Activated T-cell treated with anti-CD3 and anti-CD28 coated beads for 48 hours (primary cell): ENCODE measurements around the gene RPL23.
A peak's percentile ranks its signal among the peaks of the same experiment; 100 is the strongest.

Source experiments
- DNase-seq: peaks from one replicate; pipeline ENCODE4 v3.0.0-alpha.2; 2020; ENCODE audit warnings: low read depth

RPL23 gene

GRCh38 chr17:38883592-38884526 lies 30.3 kb upstream of the RPL23 start:
- DNase-seq: no peak

GRCh38 chr17:38882870-38883269 lies 29.3 kb upstream of the RPL23 start:
- no peak for DNase-seq

DNA sequence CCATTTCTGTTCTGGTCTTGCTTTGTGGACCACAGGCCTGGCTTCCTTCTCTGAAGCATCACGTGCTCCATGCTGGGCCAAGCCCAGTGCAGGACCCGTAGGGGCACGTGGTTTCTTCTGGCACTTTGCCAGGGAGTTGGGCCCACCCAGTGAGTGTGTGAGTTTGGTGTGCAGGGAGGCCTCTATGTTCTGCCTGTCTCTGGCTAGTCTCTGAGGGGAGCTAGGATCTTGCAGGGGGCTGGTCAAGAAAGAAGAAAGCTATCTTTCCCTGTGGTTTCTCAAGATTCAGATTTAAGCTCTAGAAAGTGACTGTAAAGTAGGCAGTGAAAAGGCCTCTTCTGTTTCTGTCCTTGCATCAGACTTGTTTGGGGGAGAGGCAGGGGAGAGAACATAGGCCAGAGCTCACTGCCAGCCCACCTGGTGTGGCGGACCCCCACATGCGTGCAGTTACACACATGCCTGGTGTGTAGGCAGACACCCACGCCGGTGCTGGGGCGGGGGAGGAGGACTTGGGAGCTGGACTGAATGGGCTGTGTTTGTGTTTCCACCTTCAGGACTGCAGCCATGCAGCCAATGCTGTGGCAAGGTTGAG lies 28.2 kb upstream of the RPL23 start:
- DNase-seq: peak; percentile 42

- no peak for DNase-seq
Measured at GRCh38 chr17:38879878-38880665, 26.6 kb upstream of the RPL23 start.

DNA sequence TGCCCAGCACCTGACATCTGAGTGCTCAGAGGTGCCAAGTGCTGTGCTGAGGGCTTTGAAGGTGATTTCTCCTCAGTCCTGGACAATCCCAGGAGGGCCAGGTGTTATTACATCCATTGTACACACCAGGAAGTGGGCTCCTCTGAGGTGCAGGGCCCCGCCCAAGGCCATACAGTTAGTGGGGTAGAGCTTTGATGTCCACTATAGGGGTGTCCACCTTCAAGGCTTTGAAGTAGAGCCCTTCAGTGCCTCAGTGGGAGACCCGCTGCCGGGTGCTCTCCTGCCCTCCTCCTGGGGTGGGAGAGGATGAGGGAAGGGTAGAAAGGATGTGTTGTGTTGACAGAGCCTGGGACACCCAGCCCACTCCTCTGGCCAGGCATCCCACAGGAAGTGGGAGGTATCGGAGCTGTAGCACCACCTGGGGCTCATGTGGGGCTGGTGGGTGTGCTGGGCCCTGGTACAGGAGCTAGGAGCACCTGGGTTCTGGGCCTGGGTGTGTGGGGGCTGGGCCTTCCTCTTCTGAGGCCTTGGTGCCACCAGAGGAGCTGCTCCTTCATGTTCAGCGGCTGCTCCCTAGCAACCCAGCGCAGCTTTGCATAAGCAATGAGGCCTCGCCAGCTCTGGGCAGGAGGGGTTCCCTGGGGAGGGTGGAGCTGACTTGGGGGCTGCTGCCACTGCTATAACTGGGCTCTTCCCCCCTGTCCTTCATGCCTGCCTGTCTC lies 23.8 kb upstream of the RPL23 start:
- no peak for DNase-seq

DNA sequence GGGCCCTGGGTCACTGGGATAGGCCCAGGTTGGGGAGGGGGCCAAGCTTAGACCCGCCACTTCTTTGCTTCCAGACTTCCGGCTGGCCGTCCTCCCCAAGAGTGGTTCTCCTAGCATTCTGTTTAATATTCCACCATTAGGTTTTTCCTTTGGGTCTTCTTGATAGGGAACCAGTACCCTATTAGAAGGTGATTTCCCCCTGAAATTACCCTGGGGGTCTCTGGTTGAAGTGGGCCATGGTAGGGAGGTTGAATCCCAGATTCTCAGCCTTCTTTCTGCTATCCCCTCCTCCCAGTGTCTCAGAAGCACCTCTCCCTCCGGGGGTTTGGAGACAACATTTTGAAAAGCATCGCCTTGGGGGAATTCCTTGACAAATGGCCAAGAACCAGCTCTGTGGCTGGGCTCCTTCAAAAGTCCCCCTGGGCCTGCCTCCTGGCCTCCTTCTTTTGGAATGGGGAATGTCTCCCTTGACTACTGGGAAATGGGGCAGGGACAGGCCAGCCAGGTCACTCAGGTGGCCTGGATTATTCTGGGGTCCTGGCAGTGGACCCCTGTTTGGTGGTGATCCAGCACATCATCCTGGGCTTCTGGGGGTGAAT lies 22.1 kb upstream of the RPL23 start:
- no peak for DNase-seq

GRCh38 chr17:38874505-38875400 lies 21.2 kb upstream of the RPL23 start:
- DNase-seq: no peak

DNA sequence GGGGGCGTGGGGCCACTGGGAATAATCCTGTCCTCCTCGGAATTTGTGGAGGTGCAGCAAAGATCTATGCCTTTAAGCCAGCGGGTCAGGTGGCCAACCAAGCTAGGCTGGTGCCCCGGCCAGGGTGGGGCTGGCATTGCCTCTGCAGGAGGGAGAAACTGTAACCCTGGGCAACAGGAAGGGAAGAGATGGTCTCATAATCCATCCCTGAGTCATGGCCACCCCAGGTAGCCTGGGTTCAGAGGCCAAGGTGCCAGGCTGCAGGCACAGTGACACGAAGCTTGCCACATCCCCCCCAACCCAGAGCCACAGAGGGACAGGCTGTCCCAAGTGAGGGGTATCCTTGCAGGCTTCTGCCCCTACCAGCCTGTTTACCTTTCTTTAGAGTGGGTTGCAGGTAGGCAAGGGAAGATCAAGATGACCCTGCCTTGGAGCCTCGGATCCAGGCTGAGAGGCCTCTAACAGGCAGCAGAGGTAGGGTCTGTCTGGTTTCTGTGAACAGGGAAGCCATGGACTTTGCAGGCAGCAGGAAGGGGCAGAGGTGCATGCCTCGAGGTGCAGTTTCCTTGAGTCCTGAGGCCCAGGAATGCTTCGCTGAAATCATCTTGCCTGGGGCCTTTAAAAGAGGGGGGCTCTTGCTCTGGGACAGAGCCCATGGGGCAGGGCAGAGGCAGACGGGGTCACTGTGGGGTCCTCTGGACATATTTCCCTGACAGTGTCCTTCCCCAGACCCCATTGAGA lies 20.3 kb upstream of the RPL23 start:
- DNase-seq: no peak

- no peak for DNase-seq
Measured at GRCh38 chr17:38872671-38873385, 19.3 kb upstream of the RPL23 start.

GRCh38 chr17:38872027-38872511 lies 18.5 kb upstream of the RPL23 start:
- no peak for DNase-seq

GRCh38 chr17:38871247-38872015 lies 17.9 kb upstream of the RPL23 start:
- DNase-seq: peak; percentile 69

GRCh38 chr17:38870259-38871165 lies 17.0 kb upstream of the RPL23 start:
- DNase-seq: peak; percentile 67

DNA sequence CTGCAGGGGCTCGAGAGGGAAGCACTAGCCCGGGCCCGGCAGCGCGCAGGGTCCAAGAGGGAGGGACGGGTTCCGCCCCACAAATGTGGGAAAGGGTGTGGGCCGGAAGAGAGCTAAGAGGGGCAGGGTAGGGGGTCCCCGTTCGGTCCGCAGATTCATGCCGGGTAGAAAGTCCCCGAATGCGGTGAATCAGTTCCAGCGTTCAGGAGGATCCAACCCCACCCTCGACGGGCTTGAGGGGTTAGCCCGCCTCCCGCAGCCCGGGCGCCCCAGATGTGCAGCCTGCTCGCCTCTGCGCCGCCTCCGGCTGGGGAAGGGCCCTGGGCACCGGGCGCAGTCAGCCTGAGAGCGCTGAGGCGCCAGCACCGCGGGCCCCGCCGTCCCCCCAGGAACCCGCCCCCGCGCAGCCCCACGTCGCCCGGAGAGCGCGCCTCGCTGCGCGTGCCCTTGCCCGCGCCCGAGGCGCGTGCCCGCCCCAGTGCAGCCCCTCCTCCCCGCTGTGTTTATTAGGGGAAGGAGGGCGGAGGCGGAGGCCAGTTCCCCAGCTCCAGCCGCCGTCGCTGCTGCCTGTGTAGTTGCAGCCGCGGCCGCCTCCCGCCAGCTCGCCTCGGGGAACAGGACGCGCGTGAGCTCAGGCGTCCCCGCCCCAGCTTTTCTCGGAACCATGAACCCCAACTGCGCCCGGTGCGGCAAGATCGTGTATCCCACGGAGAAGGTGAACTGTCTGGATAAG lies 16.2 kb upstream of the RPL23 start, which contains the start of gene LASP1:
Gene LASP1 (plus strand): TSS at position 533 of the 733 bp plus-strand sequence. CDS start 132 bp downstream, at position 665.
- peak; percentile 88 for DNase-seq

GRCh38 chr17:38868817-38869525 lies 15.4 kb upstream of the RPL23 start:
- DNase-seq: peak; percentile 88

DNA sequence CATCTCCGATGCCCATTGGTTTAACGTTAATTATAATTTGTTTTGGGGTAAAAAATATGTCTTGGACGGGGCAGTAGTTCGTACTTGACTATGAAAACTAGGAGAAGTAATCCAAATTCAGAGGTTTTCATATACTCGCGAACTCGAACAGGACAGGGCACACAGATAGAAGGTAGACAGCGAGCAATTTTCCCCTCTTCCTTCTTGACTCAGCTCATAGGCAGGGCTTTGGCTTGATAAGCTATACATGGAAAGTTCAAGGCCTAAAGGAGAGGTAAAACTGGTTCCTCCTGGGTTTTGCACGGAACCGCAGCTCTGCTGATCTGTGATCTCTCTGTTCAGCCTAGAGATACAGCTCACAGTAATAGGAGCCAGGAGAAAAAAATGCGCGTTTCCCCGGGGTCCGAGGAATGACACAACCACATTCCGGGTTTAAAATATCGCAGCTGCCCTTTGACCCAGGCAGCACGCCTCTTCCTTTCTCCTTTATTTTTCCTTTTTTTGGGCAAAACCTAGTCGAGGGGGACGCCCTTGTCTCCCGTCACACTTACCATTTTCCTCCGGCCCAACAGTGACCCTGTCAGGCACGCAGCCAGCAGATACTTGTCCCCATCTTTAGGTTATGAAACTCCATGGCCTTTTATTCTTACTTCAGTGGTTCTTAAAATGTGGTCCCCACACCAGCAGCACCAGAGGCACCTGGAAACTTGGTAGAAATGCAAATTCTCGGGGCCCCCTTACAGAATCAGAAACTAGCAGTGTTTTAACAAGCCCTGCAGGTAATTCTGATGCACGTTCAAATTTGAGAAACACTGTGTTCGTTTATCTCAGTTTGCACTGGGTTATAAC lies 14.7 kb upstream of the RPL23 start:
- DNase-seq: no peak
